Gastrocnemius medialis (tissue), 4 donors: ENCODE results near the gene FCGR3A.
"Not testable (repeated sequence)": the region's sequence is repeated elsewhere in the genome, so short reads cannot be mapped to it uniquely, and the experiment has no call there.

Experiments
- POLR2A ChIP-seq, 2 donors: fragments of 450-650 bp; IDR thresholded peaks; one replicate each; pipeline ENCODE4 v1.6.1; 2017; ENCODE audit warnings: antibody characterized with exemption in 2 of 2, mild to moderate bottlenecking in 2 of 2, moderate library complexity in 2 of 2
- TF ChIP-seq, protein P1 (sequence below), 5 experiments: fragments of 450-650 bp in 3 of 5; fragments of 200-600 bp in 2 of 5; sonication (generic) in 2 of 5; IDR thresholded peaks in 4 of 5; conservative IDR thresholded peaks in 1 of 5; 1 replicate in 4 of 5; 2 replicates in 1 of 5; pipeline ENCODE4 v1.5.1; 2016 to 2019; ENCODE audit warnings: antibody characterized with exemption in 5 of 5, mild to moderate bottlenecking in 3 of 5, moderate library complexity in 3 of 5

DNA sequence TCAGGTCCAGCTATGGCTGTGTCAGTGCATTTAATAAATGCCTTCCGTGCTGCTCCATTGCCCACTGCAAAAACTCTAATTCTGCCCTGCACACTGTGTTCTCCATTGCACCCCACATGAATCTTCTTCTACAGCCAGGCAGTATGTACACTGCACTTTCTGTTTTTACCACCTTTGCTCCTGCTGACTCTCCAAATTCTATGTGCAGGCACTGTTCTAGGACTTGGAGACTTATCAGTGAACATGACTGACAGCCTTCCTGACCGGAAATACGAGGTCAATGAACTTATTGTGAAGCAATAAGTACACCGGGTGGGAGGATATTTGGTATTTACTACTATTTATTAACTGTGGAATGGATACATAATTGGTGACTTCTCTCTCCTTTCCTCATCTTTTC lies 33.3 kb upstream of the FCGR3A start:
- TF ChIP-seq, protein P1, sequence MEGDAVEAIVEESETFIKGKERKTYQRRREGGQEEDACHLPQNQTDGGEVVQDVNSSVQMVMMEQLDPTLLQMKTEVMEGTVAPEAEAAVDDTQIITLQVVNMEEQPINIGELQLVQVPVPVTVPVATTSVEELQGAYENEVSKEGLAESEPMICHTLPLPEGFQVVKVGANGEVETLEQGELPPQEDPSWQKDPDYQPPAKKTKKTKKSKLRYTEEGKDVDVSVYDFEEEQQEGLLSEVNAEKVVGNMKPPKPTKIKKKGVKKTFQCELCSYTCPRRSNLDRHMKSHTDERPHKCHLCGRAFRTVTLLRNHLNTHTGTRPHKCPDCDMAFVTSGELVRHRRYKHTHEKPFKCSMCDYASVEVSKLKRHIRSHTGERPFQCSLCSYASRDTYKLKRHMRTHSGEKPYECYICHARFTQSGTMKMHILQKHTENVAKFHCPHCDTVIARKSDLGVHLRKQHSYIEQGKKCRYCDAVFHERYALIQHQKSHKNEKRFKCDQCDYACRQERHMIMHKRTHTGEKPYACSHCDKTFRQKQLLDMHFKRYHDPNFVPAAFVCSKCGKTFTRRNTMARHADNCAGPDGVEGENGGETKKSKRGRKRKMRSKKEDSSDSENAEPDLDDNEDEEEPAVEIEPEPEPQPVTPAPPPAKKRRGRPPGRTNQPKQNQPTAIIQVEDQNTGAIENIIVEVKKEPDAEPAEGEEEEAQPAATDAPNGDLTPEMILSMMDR (IDR thresholded peaks at IDR 0.05 in 4 of 5, conservative IDR thresholded peaks at IDR 0.05 in 1 of 5): not testable (repeated sequence)
- not testable (repeated sequence) for TF ChIP-seq POLR2A (IDR thresholded peaks at IDR 0.05)
